Measurements from ENCODE around the gene CRYBG3. TPM values are rescaled to one million over a fixed set of nuclear protein-coding genes. Genes with fewer than 3 reads are reported as not detected.

The CRYBG3 gene
- total and polyA plus RNA-seq, 2 of the 13 experiments (the other 11 are each of a cell fraction or from before 2014, with no cell fraction given): 3.8 to 15.9 TPM

DNA sequence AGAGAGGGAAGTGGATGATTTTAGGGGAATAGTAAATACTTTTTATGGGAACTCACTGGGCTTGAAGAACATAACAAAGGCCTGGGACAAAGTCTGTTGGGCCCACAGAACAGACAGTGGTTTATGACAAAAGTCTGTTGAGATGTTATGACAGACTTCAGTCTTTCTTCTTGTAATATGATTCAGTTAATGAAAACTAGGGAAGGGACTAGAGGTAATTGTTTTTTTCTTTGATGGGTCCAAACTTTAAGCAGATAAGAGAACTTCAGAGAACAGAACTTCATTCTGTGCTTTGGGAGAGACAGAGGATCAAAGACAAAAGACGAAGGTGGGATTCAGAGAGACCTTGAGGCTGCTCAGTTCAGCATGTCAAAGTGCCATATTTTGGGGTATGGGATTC is 9.3 kb downstream of the CRYBG3 start:
- in situ Hi-C loops (cut with HindIII; ENCODE audit: extremely low pct_ligation_motif_present, low pct_unique_long_range_greater_than_20kb) (no loop called here), intact Hi-C loops (cut with micrococcal nuclease; ENCODE audit: unreplicated experiment) (no loop called here)
- H3K4me2 ChIP-seq (ENCODE audit: low read depth, low read length): peak overlapping the region; percentile 20; the same call in 1 of the 2 replicates
- FAIRE-seq: no peak
- H3K9ac ChIP-seq (ENCODE audit: insufficient read depth, low read depth, low read length): no peak overlapping the region
- no peaks in the 10 kb centered on the region for H4K20me1 ChIP-seq (ENCODE audit: insufficient read depth, low read length)
- H3K27ac ChIP-seq (ENCODE audit: extremely low read length, insufficient read depth, low read length): no peak overlapping the region
- no TSS peak for BruUV-seq (replicated peaks)
- ChIA-PET CTCF (ENCODE audit: low intra/inter-chr PET ratio, low total read pairs) (no interaction called here), POLR2A (no interaction called here)
- H2AFZ ChIP-seq (ENCODE audit: low read length): no peak overlapping the region
- ATAC-seq: no peak; the same call in 1 of the 3 replicates
- H3K27me3 ChIP-seq (ENCODE audit: control insufficient read depth in 1 of 2, insufficient read depth in 2 of 2, low read length in 2 of 2): no peaks in the 10 kb centered on the region
- H3K79me2 ChIP-seq (ENCODE audit: insufficient read depth, low read length): peaks cover 4% of the 10 kb centered on the region
- peak; percentile 37 for DNase-seq (ENCODE audit: low spot score)
- H3K36me3 ChIP-seq (replicated peaks in 1 of 2; ENCODE audit: control insufficient read depth in 1 of 2, insufficient read depth in 2 of 2, low read length in 2 of 2): no peaks in the 10 kb centered on the region
- H3K4me1 ChIP-seq (ENCODE audit: insufficient read depth, low read length): peaks cover 23% of the 10 kb centered on the region
- WGBS (ENCODE audit: low lambda C conversion rate): 17% methylated on average over 1 of the region's 1 CpG
- H3K4me3 ChIP-seq (replicated peaks in 1 of 3; ENCODE audit: insufficient read depth in 1 of 3, low read depth in 2 of 3, low read length in 3 of 3): no peak overlapping the region
- no peaks in the 10 kb centered on the region for H3K9me3 ChIP-seq (ENCODE audit: low read length)
- TF ChIP-seq ZNF567 (CRISPR knock-in tag; IDR thresholded peaks at IDR 0.05; ENCODE audit: borderline replicate concordance): no peak
- no peak for TF ChIP-seq RCOR2 (CRISPR knock-in tag; IDR thresholded peaks at IDR 0.05)
- no peak for TF ChIP-seq ZNF547 (CRISPR knock-in tag; IDR thresholded peaks at IDR 0.05)
- TF ChIP-seq ZNF501 (CRISPR knock-in tag; IDR thresholded peaks at IDR 0.05): no peak
- TF ChIP-seq, protein P1, sequence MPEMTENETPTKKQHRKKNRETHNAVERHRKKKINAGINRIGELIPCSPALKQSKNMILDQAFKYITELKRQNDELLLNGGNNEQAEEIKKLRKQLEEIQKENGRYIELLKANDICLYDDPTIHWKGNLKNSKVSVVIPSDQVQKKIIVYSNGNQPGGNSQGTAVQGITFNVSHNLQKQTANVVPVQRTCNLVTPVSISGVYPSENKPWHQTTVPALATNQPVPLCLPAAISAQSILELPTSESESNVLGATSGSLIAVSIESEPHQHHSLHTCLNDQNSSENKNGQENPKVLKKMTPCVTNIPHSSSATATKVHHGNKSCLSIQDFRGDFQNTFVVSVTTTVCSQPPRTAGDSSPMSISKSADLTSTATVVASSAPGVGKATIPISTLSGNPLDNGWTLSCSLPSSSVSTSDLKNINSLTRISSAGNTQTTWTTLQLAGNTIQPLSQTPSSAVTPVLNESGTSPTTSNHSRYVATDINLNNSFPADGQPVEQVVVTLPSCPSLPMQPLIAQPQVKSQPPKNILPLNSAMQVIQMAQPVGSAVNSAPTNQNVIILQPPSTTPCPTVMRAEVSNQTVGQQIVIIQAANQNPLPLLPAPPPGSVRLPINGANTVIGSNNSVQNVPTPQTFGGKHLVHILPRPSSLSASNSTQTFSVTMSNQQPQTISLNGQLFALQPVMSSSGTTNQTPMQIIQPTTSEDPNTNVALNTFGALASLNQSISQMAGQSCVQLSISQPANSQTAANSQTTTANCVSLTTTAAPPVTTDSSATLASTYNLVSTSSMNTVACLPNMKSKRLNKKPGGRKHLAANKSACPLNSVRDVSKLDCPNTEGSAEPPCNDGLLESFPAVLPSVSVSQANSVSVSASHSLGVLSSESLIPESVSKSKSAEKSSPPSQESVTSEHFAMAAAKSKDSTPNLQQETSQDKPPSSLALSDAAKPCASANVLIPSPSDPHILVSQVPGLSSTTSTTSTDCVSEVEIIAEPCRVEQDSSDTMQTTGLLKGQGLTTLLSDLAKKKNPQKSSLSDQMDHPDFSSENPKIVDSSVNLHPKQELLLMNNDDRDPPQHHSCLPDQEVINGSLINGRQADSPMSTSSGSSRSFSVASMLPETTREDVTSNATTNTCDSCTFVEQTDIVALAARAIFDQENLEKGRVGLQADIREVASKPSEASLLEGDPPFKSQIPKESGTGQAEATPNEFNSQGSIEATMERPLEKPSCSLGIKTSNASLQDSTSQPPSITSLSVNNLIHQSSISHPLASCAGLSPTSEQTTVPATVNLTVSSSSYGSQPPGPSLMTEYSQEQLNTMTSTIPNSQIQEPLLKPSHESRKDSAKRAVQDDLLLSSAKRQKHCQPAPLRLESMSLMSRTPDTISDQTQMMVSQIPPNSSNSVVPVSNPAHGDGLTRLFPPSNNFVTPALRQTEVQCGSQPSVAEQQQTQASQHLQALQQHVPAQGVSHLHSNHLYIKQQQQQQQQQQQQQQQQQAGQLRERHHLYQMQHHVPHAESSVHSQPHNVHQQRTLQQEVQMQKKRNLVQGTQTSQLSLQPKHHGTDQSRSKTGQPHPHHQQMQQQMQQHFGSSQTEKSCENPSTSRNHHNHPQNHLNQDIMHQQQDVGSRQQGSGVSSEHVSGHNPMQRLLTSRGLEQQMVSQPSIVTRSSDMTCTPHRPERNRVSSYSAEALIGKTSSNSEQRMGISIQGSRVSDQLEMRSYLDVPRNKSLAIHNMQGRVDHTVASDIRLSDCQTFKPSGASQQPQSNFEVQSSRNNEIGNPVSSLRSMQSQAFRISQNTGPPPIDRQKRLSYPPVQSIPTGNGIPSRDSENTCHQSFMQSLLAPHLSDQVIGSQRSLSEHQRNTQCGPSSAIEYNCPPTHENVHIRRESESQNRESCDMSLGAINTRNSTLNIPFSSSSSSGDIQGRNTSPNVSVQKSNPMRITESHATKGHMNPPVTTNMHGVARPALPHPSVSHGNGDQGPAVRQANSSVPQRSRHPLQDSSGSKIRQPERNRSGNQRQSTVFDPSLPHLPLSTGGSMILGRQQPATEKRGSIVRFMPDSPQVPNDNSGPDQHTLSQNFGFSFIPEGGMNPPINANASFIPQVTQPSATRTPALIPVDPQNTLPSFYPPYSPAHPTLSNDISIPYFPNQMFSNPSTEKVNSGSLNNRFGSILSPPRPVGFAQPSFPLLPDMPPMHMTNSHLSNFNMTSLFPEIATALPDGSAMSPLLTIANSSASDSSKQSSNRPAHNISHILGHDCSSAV (CRISPR knock-in tag; IDR thresholded peaks at IDR 0.05; ENCODE audit: borderline replicate concordance): no peak
- TF ChIP-seq JUN (CRISPR knock-in tag; IDR thresholded peaks at IDR 0.05): no peak
- TF ChIP-seq SYNCRIP (IDR thresholded peaks at IDR 0.05; ENCODE audit: insufficient read depth, low read depth, low read length): no peak
- no peak for TF ChIP-seq ZBTB21 (CRISPR knock-in tag; IDR thresholded peaks at IDR 0.05)
- no peak for TF ChIP-seq KDM4B (CRISPR knock-in tag; IDR thresholded peaks at IDR 0.05)
- TF ChIP-seq, protein P2, sequence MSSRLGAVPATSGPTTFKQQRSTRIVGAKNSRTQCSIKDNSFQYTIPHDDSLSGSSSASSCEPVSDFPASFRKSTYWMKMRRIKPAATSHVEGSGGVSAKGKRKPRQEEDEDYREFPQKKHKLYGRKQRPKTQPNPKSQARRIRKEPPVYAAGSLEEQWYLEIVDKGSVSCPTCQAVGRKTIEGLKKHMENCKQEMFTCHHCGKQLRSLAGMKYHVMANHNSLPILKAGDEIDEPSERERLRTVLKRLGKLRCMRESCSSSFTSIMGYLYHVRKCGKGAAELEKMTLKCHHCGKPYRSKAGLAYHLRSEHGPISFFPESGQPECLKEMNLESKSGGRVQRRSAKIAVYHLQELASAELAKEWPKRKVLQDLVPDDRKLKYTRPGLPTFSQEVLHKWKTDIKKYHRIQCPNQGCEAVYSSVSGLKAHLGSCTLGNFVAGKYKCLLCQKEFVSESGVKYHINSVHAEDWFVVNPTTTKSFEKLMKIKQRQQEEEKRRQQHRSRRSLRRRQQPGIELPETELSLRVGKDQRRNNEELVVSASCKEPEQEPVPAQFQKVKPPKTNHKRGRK (CRISPR knock-in tag; IDR thresholded peaks at IDR 0.05): no peak
- no peak for TF ChIP-seq MATR3 (CRISPR knock-in tag; IDR thresholded peaks at IDR 0.05)
- TF ChIP-seq SOX13 (IDR thresholded peaks at IDR 0.05): no peak
- TF ChIP-seq SOX13 (CRISPR knock-in tag; conservative IDR thresholded peaks at IDR 0.05 in 1 of 2, IDR thresholded peaks at IDR 0.05 in 1 of 2): peak in 1 of 2 experiments; percentile 67; a peak in 2 of 4 replicates
- no peak for TF ChIP-seq XRCC5 (optimal IDR thresholded peaks at IDR 0.05; ENCODE audit: low read length)
- no peak for TF ChIP-seq ZNF773 (CRISPR knock-in tag; IDR thresholded peaks at IDR 0.05; ENCODE audit: borderline replicate concordance)
- TF ChIP-seq, protein P3, sequence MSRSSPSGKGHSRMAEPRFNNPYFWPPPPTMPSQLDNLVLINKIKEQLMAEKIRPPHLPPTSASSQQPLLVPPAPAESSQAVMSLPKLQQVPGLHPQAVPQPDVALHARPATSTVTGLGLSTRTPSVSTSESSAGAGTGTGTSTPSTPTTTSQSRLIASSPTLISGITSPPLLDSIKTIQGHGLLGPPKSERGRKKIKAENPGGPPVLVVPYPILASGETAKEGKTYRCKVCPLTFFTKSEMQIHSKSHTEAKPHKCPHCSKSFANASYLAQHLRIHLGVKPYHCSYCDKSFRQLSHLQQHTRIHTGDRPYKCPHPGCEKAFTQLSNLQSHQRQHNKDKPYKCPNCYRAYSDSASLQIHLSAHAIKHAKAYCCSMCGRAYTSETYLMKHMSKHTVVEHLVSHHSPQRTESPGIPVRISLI (CRISPR knock-in tag; IDR thresholded peaks at IDR 0.05; ENCODE audit: borderline replicate concordance): no peak
